CD4-positive, alpha-beta T cell (primary cell): ENCODE results near the gene C4orf51. TPM values are rescaled to one million over a fixed set of nuclear protein-coding genes. Genes with fewer than 3 reads are reported as not detected.

Experiments used
- ATAC-seq: fragments of 200-7000 bp; cut with Tn5 transposase; one replicate; pipeline ENCODE4 v1.10.0; 2022; ENCODE audit warnings: mild to moderate bottlenecking; ENCODE audit not compliant: poor library complexity
- CTCF ChIA-PET: fragments of 350-600 bp; sonication (Branson Sonifier 250); formaldehyde crosslinking; loops from one replicate; lab custom pipeline; 2021; ENCODE audit warnings: antibody characterized with exemption, inconsistent platforms; lab: Charles Lee
- POLR2A ChIA-PET: fragments of 350-600 bp; sonication (Branson Sonifier 250); formaldehyde crosslinking; loops from one replicate; lab custom pipeline; 2021; ENCODE audit warnings: antibody characterized with exemption, inconsistent platforms; lab: Charles Lee
- DNase-seq, 14 experiments: peaks; one replicate each; pipeline ENCODE4 v3.0.0-alpha.2; 2013 to 2020; ENCODE audit warnings: mixed read lengths in 2 of 14
- H3K27ac ChIP-seq, 2 donors: one replicate each; pipeline versions ENCODE4 v1.5.1 to v1.7.0; 2013; ENCODE audit warnings: low read length in 2 of 2, low read depth in 1 of 2, mild to moderate bottlenecking in 1 of 2
- H3K27me3 ChIP-seq, 2 experiments: 1 replicate in 1 of 2; 2 replicates in 1 of 2; pipeline versions ENCODE4 v1.6.1 to v1.7.0; 2013; ENCODE audit warnings: low read length in 2 of 2, control low read depth in 1 of 2, mild to moderate bottlenecking in 1 of 2, moderate library complexity in 1 of 2; ENCODE audit not compliant: insufficient read depth in 2 of 2, control insufficient read depth in 1 of 2
- H3K36me3 ChIP-seq: one replicate; pipeline ENCODE4 v1.6.1; 2013; ENCODE audit warnings: low read length, control low read depth; ENCODE audit not compliant: insufficient read depth
- H3K4me1 ChIP-seq: one replicate; pipeline ENCODE4 v1.6.1; 2013; ENCODE audit warnings: low read length, control low read depth; ENCODE audit not compliant: insufficient read depth
- H3K4me3 ChIP-seq: one replicate; pipeline ENCODE4 v1.5.1; 2013; ENCODE audit warnings: mild to moderate bottlenecking, low read length, moderate library complexity
- H3K9me3 ChIP-seq, 2 experiments: 1 replicate in 1 of 2; 2 replicates in 1 of 2; pipeline versions ENCODE4 v1.6.1 to v1.7.0; 2013; ENCODE audit warnings: low read length in 2 of 2, mild to moderate bottlenecking in 2 of 2, control low read depth in 1 of 2, moderate library complexity in 1 of 2; ENCODE audit not compliant: control insufficient read depth in 1 of 2, insufficient read depth in 1 of 2
- H3K27ac Mint-ChIP-seq: one replicate; pipeline ENCODE4 v1.8.0; 2020; ENCODE audit warnings: mixed read lengths
- H3K27me3 Mint-ChIP-seq: one replicate; pipeline ENCODE4 v1.8.0; 2021; ENCODE audit warnings: mixed read lengths
- H3K36me3 Mint-ChIP-seq: one replicate; pipeline ENCODE4 v1.8.0; 2021; ENCODE audit warnings: low read depth, mixed read lengths
- H3K4me1 Mint-ChIP-seq: one replicate; pipeline ENCODE4 v1.8.0; 2021; ENCODE audit warnings: low read depth, mixed read lengths
- H3K4me3 Mint-ChIP-seq: one replicate; pipeline ENCODE4 v1.8.0; 2020; ENCODE audit warnings: mild to moderate bottlenecking, mixed read lengths
- H3K9me3 Mint-ChIP-seq: one replicate; pipeline ENCODE4 v1.8.0; 2020; ENCODE audit warnings: mixed read lengths
- intact Hi-C, 2 experiments: fragments of 100-400 bp; cut with DNase I in 1 of 2; cut with micrococcal nuclease in 1 of 2; formaldehyde crosslinking; loops; one replicate each; pipeline versions ENCODE4 v1.15.1 to v1.9.0; 2023 to 2025; cut with DNase I, micrococcal nuclease
- total RNA-seq, 174 experiments: library from RNA in 2 of 174; stranded (reverse) in 2 of 174; gene quantifications; one replicate each; pipeline ENCODE4 v1.2.3 and lab custom pipeline; 2021 to 2026
- TF ChIP-seq, protein P1 (sequence below): fragments of 200-600 bp; IDR thresholded peaks from one replicate; pipeline ENCODE4 v1.8.0; 2022; ENCODE audit warnings: antibody characterized with exemption, mild to moderate bottlenecking

The C4orf51 gene
- total RNA-seq, 2 experiments from 2014 or later = not detected

DNA sequence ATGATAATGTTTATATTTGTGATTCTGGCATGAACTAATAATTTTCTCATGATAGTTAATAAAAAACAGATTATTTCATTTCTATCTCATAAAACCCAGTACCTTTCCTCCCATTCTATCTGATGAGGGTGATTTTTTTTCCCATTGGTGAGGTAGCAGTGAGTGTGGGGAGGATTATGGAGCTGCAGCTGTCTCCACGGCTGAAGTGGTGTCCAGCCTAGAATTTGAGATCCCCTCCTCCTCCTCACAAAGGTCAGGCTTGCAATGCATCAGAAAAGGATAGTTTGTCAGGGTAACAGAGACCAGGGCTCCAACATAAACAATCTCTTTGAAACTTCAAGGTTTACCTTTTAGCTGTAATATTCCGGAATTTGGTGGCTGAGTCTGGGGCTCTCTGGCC is 60.9 kb downstream of the C4orf51 start:
- Histone ChIP-seq H3K4me3 (no peak overlapping the region), H3K9me3 (peaks cover 0 to 4% of the 10 kb centered on the region in 2 experiments), H3K4me1 (no peaks in the 10 kb centered on the region), H3K36me3 (no peaks in the 10 kb centered on the region), H3K27me3 (no peaks in the 10 kb centered on the region), H3K27ac (no peak overlapping the region)
- TF ChIP-seq, protein P1, sequence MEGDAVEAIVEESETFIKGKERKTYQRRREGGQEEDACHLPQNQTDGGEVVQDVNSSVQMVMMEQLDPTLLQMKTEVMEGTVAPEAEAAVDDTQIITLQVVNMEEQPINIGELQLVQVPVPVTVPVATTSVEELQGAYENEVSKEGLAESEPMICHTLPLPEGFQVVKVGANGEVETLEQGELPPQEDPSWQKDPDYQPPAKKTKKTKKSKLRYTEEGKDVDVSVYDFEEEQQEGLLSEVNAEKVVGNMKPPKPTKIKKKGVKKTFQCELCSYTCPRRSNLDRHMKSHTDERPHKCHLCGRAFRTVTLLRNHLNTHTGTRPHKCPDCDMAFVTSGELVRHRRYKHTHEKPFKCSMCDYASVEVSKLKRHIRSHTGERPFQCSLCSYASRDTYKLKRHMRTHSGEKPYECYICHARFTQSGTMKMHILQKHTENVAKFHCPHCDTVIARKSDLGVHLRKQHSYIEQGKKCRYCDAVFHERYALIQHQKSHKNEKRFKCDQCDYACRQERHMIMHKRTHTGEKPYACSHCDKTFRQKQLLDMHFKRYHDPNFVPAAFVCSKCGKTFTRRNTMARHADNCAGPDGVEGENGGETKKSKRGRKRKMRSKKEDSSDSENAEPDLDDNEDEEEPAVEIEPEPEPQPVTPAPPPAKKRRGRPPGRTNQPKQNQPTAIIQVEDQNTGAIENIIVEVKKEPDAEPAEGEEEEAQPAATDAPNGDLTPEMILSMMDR = no peak
- Mint-ChIP-seq H3K36me3 (no peaks in the 10 kb centered on the region), H3K4me1 (no peaks in the 10 kb centered on the region), H3K27ac (no peak overlapping the region), H3K9me3 (no peaks in the 10 kb centered on the region), H3K27me3 (peaks cover 12% of the 10 kb centered on the region), H3K4me3 (no peak overlapping the region)
- intact Hi-C loops = no loop called here
- ChIA-PET CTCF (no interaction called here), POLR2A (no interaction called here)
- DNase-seq = no peak
- ATAC-seq = no peak

DNA sequence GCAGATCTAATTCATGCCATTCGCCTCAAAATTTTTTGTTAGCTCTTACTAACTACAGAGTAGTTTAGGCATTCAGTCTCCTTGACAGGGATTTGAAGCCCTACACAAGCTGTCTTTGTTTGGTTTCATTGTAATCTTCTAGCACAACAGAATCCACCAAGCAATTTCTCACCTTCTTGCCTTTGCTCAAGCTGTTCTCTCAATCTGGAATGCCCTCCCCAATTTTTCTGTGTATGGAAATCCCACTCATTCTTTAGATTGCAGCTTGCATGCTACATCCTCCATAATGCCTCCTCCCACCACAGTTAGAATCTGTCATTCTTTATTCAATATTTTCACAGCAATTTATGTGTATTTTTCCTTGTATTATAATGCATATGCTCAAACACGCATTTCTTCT is 63.7 kb downstream of the C4orf51 start:
- intact Hi-C loops = no loop called here
- CTCF ChIA-PET = no interaction called here

DNA sequence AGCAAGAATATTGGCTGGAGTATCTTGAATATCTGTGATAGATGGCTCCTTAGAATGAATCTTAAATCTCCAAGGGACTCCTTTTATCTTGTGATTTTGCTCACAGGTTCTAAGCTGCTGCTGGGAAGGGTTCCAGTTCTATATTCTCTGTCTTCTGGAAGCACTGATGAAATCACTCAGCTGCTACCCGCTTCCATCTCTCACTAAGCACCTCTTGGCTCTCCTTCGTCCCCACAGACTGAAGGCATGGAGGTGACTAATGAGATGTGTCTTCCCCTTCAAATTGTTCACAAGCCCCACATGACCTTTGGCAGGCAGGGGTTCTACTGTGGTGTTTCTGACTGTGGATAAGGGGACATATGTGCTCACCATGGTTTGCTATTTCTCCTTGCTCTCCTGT is 75.9 kb downstream of the C4orf51 start:
- H3K27ac Mint-ChIP-seq = no peak overlapping the region
- DNase-seq (no peak), ATAC-seq (no peak)
- intact Hi-C loops = no loop called here
- Histone ChIP-seq H3K27me3 (peaks cover 0 to 13% of the 10 kb centered on the region in 2 experiments), H3K36me3 (peaks cover under 1% of the 10 kb centered on the region), H3K4me1 (no peaks in the 10 kb centered on the region), H3K4me3 (no peak overlapping the region), H3K27ac (no peak overlapping the region), H3K9me3 (peaks cover 0 to 5% of the 10 kb centered on the region in 2 experiments)
- H3K36me3 Mint-ChIP-seq = peaks cover 21% of the 10 kb centered on the region
- TF ChIP-seq, protein P1 = no peak
- H3K4me3 Mint-ChIP-seq = no peak overlapping the region
- CTCF ChIA-PET = no interaction called here
- H3K4me1 Mint-ChIP-seq = no peaks in the 10 kb centered on the region
- peaks cover 18% of the 10 kb centered on the region for H3K27me3 Mint-ChIP-seq
- no peaks in the 10 kb centered on the region for H3K9me3 Mint-ChIP-seq
- POLR2A ChIA-PET = no interaction called here

More for the DNA sequence above, 63.7 kb downstream of the C4orf51 start:
- H3K36me3 ChIP-seq = no peaks in the 10 kb centered on the region
- H3K9me3 ChIP-seq = peaks cover 0 to 4% of the 10 kb centered on the region in 2 experiments
- no peak overlapping the region for H3K4me3 Mint-ChIP-seq
- no peaks in the 10 kb centered on the region for H3K4me1 Mint-ChIP-seq
- H3K27me3 Mint-ChIP-seq = peaks cover 18% of the 10 kb centered on the region
- H3K36me3 Mint-ChIP-seq = no peaks in the 10 kb centered on the region
- TF ChIP-seq, protein P1 = no peak
- POLR2A ChIA-PET = no interaction called here
- ATAC-seq (no peak), DNase-seq (no peak)
- no peaks in the 10 kb centered on the region for H3K9me3 Mint-ChIP-seq
- H3K27ac ChIP-seq = no peak overlapping the region
- no peaks in the 10 kb centered on the region for H3K27me3 ChIP-seq
- H3K4me3 ChIP-seq = no peak overlapping the region
- no peaks in the 10 kb centered on the region for H3K4me1 ChIP-seq
- H3K27ac Mint-ChIP-seq = no peak overlapping the region
